Glomerular endothelial cell (primary cell): ENCODE measurements around the gene NOS1AP. TPM values are rescaled to one million over a fixed set of nuclear protein-coding genes. Genes with fewer than 3 reads are reported as not detected.
"Not testable (repeated sequence)": the region's sequence is repeated elsewhere in the genome, so short reads cannot be mapped to it uniquely, and the experiment has no call there.

Experiments
- DNase-seq: peaks from one replicate; pipeline ENCODE4 v3.0.0-alpha.2; 2011; ENCODE audit warnings: low read depth, low spot score; ENCODE audit errors: extremely low read depth
- total RNA-seq: library from RNA; depleted of rRNA; stranded (reverse); fragments of >200 nt; gene quantifications from 2 replicates; pipeline ENCODE4 v1.2.3, GENCODE V29; 2015

NOS1AP gene
- total RNA-seq = 1.4 and 2.0 TPM in 2 replicates

GRCh38 chr1:162069334-162070093 lies at the start of gene NOS1AP:
Gene NOS1AP (plus strand): TSS chr1:162069691. CDS start chr1:162070178, 487 bp downstream.
- DNase-seq = no peak

- no peak for DNase-seq
Measured at GRCh38 chr1:162020150-162020549, 49.3 kb upstream of the NOS1AP start.

GRCh38 chr1:162021124-162021523 lies 48.4 kb upstream of the NOS1AP start:
- no peak for DNase-seq

DNA sequence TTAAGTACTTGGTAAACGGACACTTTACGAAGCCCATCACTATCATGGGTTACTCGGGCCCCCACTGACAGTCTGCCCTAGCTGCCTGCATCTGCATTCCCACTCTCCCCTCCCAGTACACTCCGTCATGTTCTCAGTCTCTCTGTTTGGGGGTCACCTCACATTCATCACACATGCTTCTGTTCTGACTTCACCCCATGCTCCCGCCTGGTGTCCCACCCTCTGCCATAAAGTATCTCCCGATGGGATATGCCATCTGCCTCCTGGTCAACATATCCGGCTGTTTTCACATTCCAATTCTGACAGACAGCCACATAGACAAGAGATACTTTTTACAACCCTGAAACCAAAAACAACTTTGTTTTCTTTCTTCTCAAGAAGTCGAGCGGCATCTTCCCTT lies 46.9 kb upstream of the NOS1AP start:
- no peak for DNase-seq

GRCh38 chr1:162023181-162023546 lies 46.3 kb upstream of the NOS1AP start:
- DNase-seq = no peak

GRCh38 chr1:162023547-162024501 lies 45.7 kb upstream of the NOS1AP start, which contains the start of gene OLFML2B:
Gene OLFML2B (minus strand): TSS chr1:162023869. CDS start chr1:162023430, 439 bp downstream.
- no peak for DNase-seq

DNA sequence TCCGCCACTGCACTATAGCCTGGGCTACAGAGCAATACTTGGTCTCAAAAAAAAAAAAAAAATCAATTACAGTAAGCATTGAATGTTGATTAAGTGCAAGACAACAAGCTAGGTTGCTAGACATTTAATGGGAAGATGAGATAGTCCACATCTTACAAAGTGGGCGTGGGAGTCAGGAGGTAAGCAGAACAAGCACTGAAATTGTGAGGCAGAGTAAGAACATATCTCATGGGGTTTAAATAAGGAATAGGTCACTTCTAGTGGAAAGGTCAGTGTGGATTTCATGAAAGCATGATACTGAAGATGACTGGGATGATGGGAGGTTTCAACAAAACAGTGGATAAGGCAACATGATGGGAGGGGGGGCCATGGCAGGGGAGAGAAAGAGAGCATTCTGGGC lies 44.0 kb upstream of the NOS1AP start:
- no peak for DNase-seq

DNA sequence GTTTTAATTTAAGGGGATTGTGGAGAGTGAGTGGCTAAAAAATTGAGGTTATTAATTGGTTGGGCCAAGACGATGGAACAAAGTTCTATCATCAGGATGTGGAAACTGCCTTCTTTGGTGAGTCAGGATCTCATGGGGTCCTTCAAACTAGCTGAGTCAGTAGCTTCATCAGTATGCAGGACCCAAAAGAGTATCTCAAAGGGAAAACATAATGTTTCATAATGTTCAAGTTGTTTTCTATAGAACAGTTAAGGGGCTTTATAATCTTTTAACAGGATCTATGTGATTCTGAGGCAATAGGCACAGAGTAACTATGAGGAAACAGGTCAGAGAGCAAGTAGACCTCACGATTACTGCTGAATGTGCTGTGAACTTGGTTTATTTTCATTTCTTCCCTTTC lies 42.6 kb upstream of the NOS1AP start:
- no peak for DNase-seq

DNA sequence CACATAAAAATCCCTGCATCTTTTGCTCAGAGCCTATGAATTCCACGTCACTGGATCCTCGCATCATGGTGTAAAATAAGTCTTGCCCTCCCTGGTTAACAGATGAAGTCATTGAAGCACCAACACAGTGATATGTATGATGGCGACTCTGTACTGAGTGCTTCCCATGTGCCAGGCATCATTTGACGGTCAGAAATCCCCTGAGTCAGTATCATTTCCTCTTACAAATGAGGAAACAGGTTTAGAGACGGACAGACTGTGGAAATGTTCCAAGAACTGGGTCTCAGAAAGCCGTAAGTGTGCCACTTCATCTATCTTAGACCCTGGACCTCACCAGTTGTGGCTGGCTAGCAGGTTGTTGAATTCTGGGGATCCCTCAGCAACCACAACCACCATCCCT lies 40.8 kb upstream of the NOS1AP start:
- no peak for DNase-seq

GRCh38 chr1:162029157-162029556 lies 40.3 kb upstream of the NOS1AP start:
- no peak for DNase-seq

- no peak for DNase-seq
Measured at GRCh38 chr1:162030759-162031280, 38.7 kb upstream of the NOS1AP start.

GRCh38 chr1:162033428-162033827 lies 36.1 kb upstream of the NOS1AP start:
- no peak for DNase-seq

DNA sequence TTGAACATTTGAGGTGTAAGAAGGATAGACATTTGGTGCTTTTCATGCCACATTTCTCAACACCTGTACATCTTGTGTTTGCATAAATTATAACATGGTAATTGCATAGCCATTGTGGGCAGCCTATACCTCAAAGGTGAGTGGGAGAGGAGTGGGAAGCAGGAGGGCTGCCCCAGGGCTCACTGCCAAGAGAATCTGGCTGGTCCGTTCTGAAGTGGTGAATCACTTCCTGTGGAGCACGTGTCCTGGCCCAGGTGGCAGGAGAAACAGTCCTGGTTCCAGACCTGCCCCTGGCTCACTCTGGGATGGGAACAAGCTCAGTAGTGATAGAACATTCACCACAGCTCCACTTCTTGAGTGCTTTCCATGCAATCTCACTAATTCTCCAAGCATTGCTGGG lies 34.2 kb upstream of the NOS1AP start:
- DNase-seq = no peak

DNA sequence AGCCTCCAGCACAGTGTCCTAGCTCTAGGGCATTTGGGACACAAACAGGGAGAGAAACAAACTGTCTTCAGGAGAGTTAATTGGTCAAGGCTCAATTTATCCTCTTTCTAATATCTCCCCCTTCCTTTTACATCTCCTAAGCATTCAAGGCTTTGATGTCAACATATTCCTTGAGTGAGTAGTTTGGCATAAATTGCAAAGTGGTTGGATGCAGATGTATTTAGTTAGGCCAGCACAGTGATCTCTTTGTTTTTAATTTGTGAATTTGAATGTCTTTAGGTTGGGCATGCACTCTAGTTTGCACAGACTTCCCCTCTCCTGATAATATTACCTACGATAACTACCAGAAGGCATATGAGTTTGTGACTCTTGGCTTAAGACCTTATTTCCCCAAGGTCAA lies 33.3 kb upstream of the NOS1AP start:
- no peak for DNase-seq

GRCh38 chr1:162038624-162039023 lies 30.9 kb upstream of the NOS1AP start:
- DNase-seq = no peak

DNA sequence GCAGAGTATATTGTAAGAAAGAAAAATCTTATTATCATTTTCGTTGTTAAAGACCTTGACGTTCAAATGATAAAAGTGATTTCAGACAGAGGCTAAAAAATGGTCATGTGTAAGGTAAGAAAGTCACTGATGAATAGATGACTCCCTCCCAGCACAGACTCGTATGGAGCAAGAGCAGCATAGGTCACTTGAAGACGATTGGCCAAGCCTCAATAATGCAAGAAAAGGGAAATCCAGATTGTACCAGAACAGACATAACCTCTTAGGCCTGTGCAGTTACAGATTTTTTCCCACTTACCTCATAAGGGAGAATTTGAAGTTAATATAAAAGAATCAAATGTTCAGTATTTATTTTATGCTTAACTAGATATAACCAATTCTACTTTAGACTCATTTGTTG lies 29.5 kb upstream of the NOS1AP start:
- no peak for DNase-seq

DNA sequence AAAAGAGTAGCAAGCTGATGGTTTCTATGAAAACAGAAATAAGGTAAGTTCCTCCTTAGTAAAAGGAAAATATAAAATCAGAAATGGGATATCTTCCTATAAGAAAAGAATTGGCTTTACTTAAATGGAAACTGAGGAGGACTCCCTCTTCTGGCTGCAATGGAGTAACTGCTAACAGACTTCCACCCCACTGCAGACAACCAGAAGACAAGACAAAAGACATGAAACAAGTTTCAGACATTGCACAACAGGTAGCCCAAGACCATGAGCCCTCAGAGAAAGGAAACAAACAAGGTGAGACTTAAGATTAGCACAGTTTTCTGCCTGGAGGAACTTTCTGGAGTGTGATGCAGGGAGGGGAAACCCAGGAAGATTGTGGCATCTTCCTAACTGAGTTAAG lies 28.8 kb upstream of the NOS1AP start:
- no peak for DNase-seq

- no peak for DNase-seq
Measured at GRCh38 chr1:162042361-162042760, 27.1 kb upstream of the NOS1AP start.

DNA sequence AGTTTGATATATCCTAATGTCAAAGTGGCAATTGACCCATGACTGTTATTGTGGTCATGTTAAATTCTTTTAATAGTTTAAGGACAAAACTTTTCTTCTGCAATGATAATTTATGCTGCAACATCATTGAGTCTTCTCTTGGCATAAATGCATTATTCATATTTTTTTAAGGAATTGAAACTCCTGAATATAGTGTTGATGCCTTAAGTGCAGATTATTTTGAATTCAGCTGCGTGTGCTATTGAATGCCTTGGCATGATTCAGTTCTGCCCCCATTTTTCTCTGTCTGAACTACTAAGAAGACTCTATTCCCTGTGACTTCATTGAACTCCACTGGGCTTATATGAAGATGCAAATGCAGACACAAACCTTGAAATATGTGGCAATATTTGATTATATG lies 22.6 kb upstream of the NOS1AP start:
- no peak for DNase-seq

GRCh38 chr1:162053949-162054348 lies 15.5 kb upstream of the NOS1AP start:
- not testable (repeated sequence) for DNase-seq

- peak; percentile 81 for DNase-seq
Measured at GRCh38 chr1:162055062-162055461, 14.4 kb upstream of the NOS1AP start.
